ENCODE data around the gene ZMIZ1.

ZMIZ1 gene

GRCh38 chr10:79246606-79247275 lies 178.0 kb downstream of the ZMIZ1 start:
- DNase-seq (ENCODE audit: low spot score) = no peak

- no peak for DNase-seq (ENCODE audit: low spot score)
Measured at GRCh38 chr10:79247373-79248137, 178.8 kb downstream of the ZMIZ1 start.

- no peak for DNase-seq (ENCODE audit: low spot score)
Measured at GRCh38 chr10:79248341-79249185, 179.8 kb downstream of the ZMIZ1 start.

- no peak for DNase-seq (ENCODE audit: low spot score)
Measured at GRCh38 chr10:79249186-79250121, 180.7 kb downstream of the ZMIZ1 start.

- DNase-seq (ENCODE audit: low spot score) = no peak
Measured at GRCh38 chr10:79250259-79250658, 181.5 kb downstream of the ZMIZ1 start.

GRCh38 chr10:79252450-79252849 lies 183.7 kb downstream of the ZMIZ1 start:
- no peak for DNase-seq (ENCODE audit: low spot score)

GRCh38 chr10:79252971-79253370 lies 184.2 kb downstream of the ZMIZ1 start:
- no peak for DNase-seq (ENCODE audit: low spot score)

- DNase-seq (ENCODE audit: low spot score) = no peak
Measured at GRCh38 chr10:79253704-79254103, 184.9 kb downstream of the ZMIZ1 start.

GRCh38 chr10:79254333-79255006 lies 185.7 kb downstream of the ZMIZ1 start:
- DNase-seq (ENCODE audit: low spot score) = no peak

GRCh38 chr10:79255007-79255507 lies 186.3 kb downstream of the ZMIZ1 start:
- DNase-seq (ENCODE audit: low spot score) = no peak

- DNase-seq (ENCODE audit: low spot score) = no peak
Measured at GRCh38 chr10:79256264-79256806, 187.6 kb downstream of the ZMIZ1 start.

- no peak for DNase-seq (ENCODE audit: low spot score)
Measured at GRCh38 chr10:79258894-79259293, 190.1 kb downstream of the ZMIZ1 start.

- no peak for DNase-seq (ENCODE audit: low spot score)
Measured at GRCh38 chr10:79259834-79260233, 191.1 kb downstream of the ZMIZ1 start.

- peak; percentile 28 for DNase-seq (ENCODE audit: low spot score)
Measured at GRCh38 chr10:79260811-79261740, 192.3 kb downstream of the ZMIZ1 start.

GRCh38 chr10:79262131-79262530 lies 193.4 kb downstream of the ZMIZ1 start:
- DNase-seq (ENCODE audit: low spot score) = no peak

- no peak for DNase-seq (ENCODE audit: low spot score)
Measured at GRCh38 chr10:79262959-79263746, 194.4 kb downstream of the ZMIZ1 start.

GRCh38 chr10:79263939-79264338 lies 195.2 kb downstream of the ZMIZ1 start:
- DNase-seq (ENCODE audit: low spot score) = no peak

- no peak for DNase-seq (ENCODE audit: low spot score)
Measured at GRCh38 chr10:79264942-79265341, 196.2 kb downstream of the ZMIZ1 start.

GRCh38 chr10:79266084-79266483 lies 197.3 kb downstream of the ZMIZ1 start:
- DNase-seq (ENCODE audit: low spot score) = no peak
